AG04449 (cell line): ENCODE data around the gene KLF18.

Experiments used
- CTCF ChIA-PET: fragments of 350-600 bp; formaldehyde crosslinking; extraction: SDS; loops from one replicate; lab custom pipeline; 2021; ENCODE audit warnings: antibody characterized with exemption; lab: Yijun Ruan, JAX
- POLR2A ChIA-PET: fragments of 400-600, 350-600 bp; formaldehyde crosslinking; extraction: SDS; loops from one replicate; lab custom pipeline; 2020; ENCODE audit warnings: antibody characterized with exemption, inconsistent platforms; lab: Yijun Ruan, JAX
- DNase-seq: peaks from one replicate; pipeline ENCODE4 v3.0.0-alpha.2; 2010; ENCODE audit warnings: low read depth, low spot score
- H3K4me3 ChIP-seq: 2 replicates; pipeline ENCODE4 v1.5.1; 2011; ENCODE audit warnings: low read depth, mild to moderate bottlenecking, control low read depth, low read length
- CTCF ChIP-seq: IDR thresholded peaks from one replicate; pipeline ENCODE4 v1.5.1; 2011; ENCODE audit warnings: mild to moderate bottlenecking, moderate library complexity, low read length, control low read depth, inconsistent platforms; ENCODE audit not compliant: insufficient read depth; ENCODE audit errors: missing control alignments

Gene KLF18

DNA sequence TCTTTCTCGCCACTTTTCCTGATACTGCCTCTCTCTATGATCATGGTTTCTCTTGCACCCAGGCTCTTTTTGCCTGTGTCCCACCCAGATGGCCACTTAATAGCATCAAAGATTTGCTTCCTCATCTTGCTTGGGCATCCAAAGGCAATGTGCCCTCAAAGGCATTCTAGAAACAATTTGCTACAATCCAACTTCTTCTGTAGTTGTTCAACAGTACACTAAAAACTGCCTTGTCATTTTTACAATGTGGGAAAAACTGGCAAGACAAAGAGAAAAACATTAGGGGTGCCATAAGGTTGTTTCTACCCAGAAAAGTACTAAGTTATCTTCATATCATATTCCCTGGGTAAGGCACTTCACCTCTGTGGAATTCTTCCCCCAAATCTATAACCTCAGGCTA is 16.5 kb upstream of the KLF18 start:
- POLR2A ChIA-PET, result no interaction called here
- CTCF ChIA-PET, result no interaction called here
- TF ChIP-seq CTCF, result no peak
- no peak overlapping the region for H3K4me3 ChIP-seq
- DNase-seq, result no peak

- ChIA-PET POLR2A (no interaction called here), CTCF (no interaction called here)
- DNase-seq, result no peak
- no peak overlapping the region for H3K4me3 ChIP-seq
- TF ChIP-seq CTCF, result no peak
Measured at GRCh38 chr1:44154049-44154448, 12.6 kb upstream of the KLF18 start.

- CTCF ChIA-PET, result no interaction called here
- TF ChIP-seq CTCF, result no peak
- no peak for DNase-seq
- POLR2A ChIA-PET, result no interaction called here
- no peak overlapping the region for H3K4me3 ChIP-seq
Measured at GRCh38 chr1:44152692-44153091, 11.3 kb upstream of the KLF18 start.

DNA sequence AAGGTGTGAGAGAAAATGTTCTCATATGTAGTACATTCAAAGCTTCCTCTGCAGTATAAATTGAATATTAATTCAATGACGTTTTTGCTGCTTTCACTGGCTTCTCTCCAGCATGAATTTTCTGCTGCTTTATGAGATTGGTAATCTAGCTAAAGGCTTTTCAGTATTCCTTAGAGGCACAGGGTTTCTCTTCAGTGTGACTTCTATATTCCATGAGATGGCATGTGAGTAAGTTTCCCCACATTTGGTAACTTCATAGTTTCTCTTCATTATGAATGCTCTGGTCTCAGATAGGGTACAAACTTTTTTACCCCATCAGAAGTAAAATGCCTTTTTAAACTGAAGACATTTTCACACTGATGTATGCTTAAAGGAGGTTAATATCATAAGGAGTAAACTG is 10.4 kb upstream of the KLF18 start:
- POLR2A ChIA-PET, result no interaction called here
- no peak for DNase-seq
- CTCF ChIA-PET, result no interaction called here
- H3K4me3 ChIP-seq, result no peak overlapping the region
- TF ChIP-seq CTCF, result no peak

- ChIA-PET CTCF (no interaction called here), POLR2A (no interaction called here)
- TF ChIP-seq CTCF, result no peak
- DNase-seq, result no peak
- H3K4me3 ChIP-seq, result no peak overlapping the region
Measured at GRCh38 chr1:44151332-44151731, 9.9 kb upstream of the KLF18 start.

- CTCF ChIA-PET, result no interaction called here
- POLR2A ChIA-PET, result no interaction called here
- DNase-seq, result no peak
- no peak for TF ChIP-seq CTCF
- H3K4me3 ChIP-seq, result no peak overlapping the region
Measured at GRCh38 chr1:44147582-44147981, 6.2 kb upstream of the KLF18 start.
